PC-9 (cell line): ENCODE results near the gene ATP4B. TPM values are rescaled to one million over a fixed set of nuclear protein-coding genes. Genes with fewer than 3 reads are reported as not detected.

ENCODE experiments used
- BruUV-seq: library from RNA; stranded (reverse); fragments of 400-500 nt; replicated peaks from 2 replicates; lab custom pipeline; 2021; lab: Mats Ljungman, UMichigan
- CTCF ChIA-PET: fragments of 300-600 bp; sonication (Branson Sonifier 250); formaldehyde crosslinking; loops from one replicate; lab custom pipeline; 2022; ENCODE audit warnings: antibody characterized with exemption; lab: Charles Lee
- POLR2A ChIA-PET: fragments of 300-600 bp; sonication (Branson Sonifier 250); formaldehyde crosslinking; loops from one replicate; lab custom pipeline; 2022; ENCODE audit warnings: antibody characterized with exemption; ENCODE audit not compliant: unreplicated experiment; lab: Charles Lee
- DNase-seq, 2 experiments: peaks; one replicate each; pipeline versions ENCODE4 v3.0.0 to v3.0.0-alpha.2; 2015 to 2022; ENCODE audit warnings: mixed read lengths in 1 of 2
- H2AFZ ChIP-seq: fragments of 200-600 bp; sonication (generic); 2 replicates; pipeline ENCODE4 v1.8.1; 2017; ENCODE audit warnings: antibody characterized with exemption
- H3F3A ChIP-seq: fragments of 200-600 bp; sonication (generic); 2 replicates; pipeline ENCODE4 v1.8.1; 2017; ENCODE audit warnings: antibody characterized with exemption, mild to moderate bottlenecking, low read depth; ENCODE audit not compliant: insufficient read depth
- H3K27ac ChIP-seq: fragments of 200-600 bp; sonication (generic); 2 replicates; pipeline ENCODE4 v1.6.1; 2016; ENCODE audit warnings: mixed run types
- H3K27me3 ChIP-seq: fragments of 200-600 bp; sonication (generic); 2 replicates; pipeline ENCODE4 v1.6.1; 2016; ENCODE audit warnings: low read depth, mixed run types; ENCODE audit not compliant: insufficient read depth
- H3K36me3 ChIP-seq: fragments of 200-600 bp; sonication (generic); 2 replicates; pipeline ENCODE4 v1.6.1; 2016; ENCODE audit warnings: low read depth, mixed run types
- H3K4me1 ChIP-seq: fragments of 200-600 bp; sonication (generic); replicated peaks from 2 replicates; pipeline ENCODE4 v1.6.1; 2016; ENCODE audit warnings: mixed run types; ENCODE audit not compliant: insufficient read depth
- H3K4me2 ChIP-seq: fragments of 200-600 bp; sonication (generic); 2 replicates; pipeline ENCODE4 v1.6.1; 2017; ENCODE audit warnings: mixed run types
- H3K4me3 ChIP-seq: fragments of 200-600 bp; sonication (generic); 2 replicates; pipeline ENCODE4 v1.6.1; 2016; ENCODE audit warnings: mixed run types
- H3K79me2 ChIP-seq: fragments of 200-600 bp; sonication (generic); 2 replicates; pipeline ENCODE4 v1.6.1; 2017; ENCODE audit warnings: low read depth, mixed run types
- H3K9me2 ChIP-seq: fragments of 200-600 bp; sonication (generic); 2 replicates; pipeline ENCODE4 v1.8.1; 2017; ENCODE audit warnings: mild to moderate bottlenecking; ENCODE audit not compliant: insufficient read depth
- H3K9me3 ChIP-seq: fragments of 200-600 bp; sonication (generic); 2 replicates; pipeline ENCODE4 v1.8.1; 2016; ENCODE audit warnings: low read depth; ENCODE audit not compliant: insufficient read depth
- H4K20me1 ChIP-seq: fragments of 200-600 bp; sonication (generic); 2 replicates; pipeline ENCODE4 v1.8.1; 2017; ENCODE audit not compliant: insufficient read depth
- CTCF ChIP-seq: fragments of 200-600 bp; sonication (generic); conservative IDR thresholded peaks from 2 replicates; pipeline ENCODE4 v1.6.1; 2017; ENCODE audit warnings: mixed run types, antibody characterized with exemption, mild to moderate bottlenecking, moderate library complexity
- EZH2 ChIP-seq: fragments of 200-600 bp; sonication (generic); IDR thresholded peaks from 2 replicates; pipeline ENCODE4 v1.8.0; 2017; ENCODE audit warnings: antibody characterized with exemption, low read depth
- intact Hi-C: fragments of 100-400 bp; cut with micrococcal nuclease; formaldehyde crosslinking; loops from one replicate; pipeline ENCODE4 v1.10.0; 2022; ENCODE audit not compliant: unreplicated experiment
- total RNA-seq: library from RNA; stranded (reverse); gene quantifications from 2 replicates; pipeline ENCODE4 v1.2.3, GENCODE V29; 2021

ATP4B gene
- total RNA-seq, 1 experiment from 2014 or later = not detected

DNA sequence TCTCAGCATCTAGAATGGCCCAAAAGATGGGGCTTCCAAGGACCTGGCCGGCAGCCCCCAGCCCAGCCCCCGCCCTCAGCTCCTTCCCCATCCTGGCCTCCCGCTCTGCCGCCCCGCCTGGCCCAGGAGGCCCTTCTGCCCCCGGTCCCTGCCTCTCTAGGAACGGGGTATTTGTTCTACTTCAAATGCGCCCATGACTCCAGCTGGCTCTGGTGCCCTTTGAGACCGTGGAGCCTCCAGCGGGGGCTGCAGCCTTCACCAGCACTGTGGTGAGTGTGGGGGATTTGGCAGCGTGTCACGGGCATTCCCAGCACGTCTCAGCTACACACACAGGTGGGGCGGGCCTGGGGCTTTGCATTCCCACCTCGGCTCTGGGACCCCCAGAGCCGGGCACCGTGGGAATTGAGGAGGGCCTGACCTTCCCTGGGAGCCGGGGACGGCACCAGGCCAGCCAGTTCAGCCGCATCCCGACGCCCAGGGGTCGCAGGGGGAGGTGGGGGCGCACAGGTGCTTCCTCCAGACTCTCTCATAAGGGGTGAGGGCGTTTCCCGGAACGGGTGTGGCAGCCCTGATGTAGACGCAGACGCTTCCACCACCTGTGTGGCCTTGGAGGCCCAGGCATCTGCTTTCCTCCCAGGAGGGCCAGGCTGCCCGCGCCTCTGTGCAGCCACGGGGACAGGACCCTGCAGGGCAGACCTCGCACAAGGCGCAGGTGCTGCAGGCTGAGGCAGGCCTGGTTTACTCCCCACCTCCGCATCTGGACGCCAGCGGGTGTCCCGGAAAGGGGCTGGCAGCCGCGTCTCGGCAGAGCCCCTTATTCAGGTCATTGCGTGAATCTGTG lies 947 bp downstream of the ATP4B start:
- no peaks in the 10 kb centered on the region for H3K36me3 ChIP-seq
- POLR2A ChIA-PET = no interaction called here
- no peaks in the 10 kb centered on the region for H3K9me2 ChIP-seq
- H3K79me2 ChIP-seq = no peaks in the 10 kb centered on the region
- no peak overlapping the region for H3K27ac ChIP-seq
- TF ChIP-seq EZH2 = no peak
- no peak for TF ChIP-seq CTCF
- H2AFZ ChIP-seq = no peak overlapping the region
- intact Hi-C loops = no loop called here
- no peaks in the 10 kb centered on the region for H3K4me1 ChIP-seq
- CTCF ChIA-PET = no interaction called here
- H4K20me1 ChIP-seq = no peaks in the 10 kb centered on the region
- H3K4me3 ChIP-seq = no peak overlapping the region
- peaks cover 35% of the 10 kb centered on the region for H3K27me3 ChIP-seq
- no TSS peak for BruUV-seq
- H3F3A ChIP-seq = no peaks in the 10 kb centered on the region
- peaks cover 7% of the 10 kb centered on the region; the same call in 1 of the 2 replicates for H3K9me3 ChIP-seq
- H3K4me2 ChIP-seq = no peak overlapping the region
- DNase-seq = no peak

DNA sequence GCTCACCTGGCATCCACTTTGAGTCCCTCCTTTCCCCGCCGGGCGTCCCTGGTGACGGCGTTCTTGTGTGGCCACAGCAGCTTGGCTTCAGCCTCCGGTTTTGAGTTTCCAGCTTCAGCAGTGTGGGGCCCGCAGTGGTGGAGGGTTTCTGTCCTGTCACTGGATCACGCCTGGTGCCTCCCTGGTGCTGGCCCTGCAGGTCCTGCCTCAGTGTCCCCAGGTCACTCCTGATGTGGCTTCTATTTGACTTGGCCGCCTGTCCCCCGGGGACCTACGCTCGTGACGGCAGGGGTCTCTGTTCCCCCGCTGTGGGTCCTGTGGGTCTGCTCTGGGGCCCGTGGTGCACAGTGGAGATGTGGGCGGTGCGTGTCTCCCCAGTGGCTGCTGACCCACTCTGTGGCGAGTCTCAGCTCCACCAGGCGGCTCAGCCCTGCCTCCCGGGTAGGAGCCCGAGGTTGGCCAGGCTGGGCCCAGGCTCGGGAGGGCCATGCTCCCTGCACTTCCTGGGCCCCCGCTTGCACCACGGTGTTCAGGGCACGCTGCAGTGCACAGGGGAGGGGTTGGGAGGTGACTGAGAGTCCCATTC lies 1.9 kb downstream of the ATP4B start:
- no peaks in the 10 kb centered on the region for H3K9me2 ChIP-seq
- H3F3A ChIP-seq = no peaks in the 10 kb centered on the region
- ChIA-PET POLR2A (no interaction called here), CTCF (no interaction called here)
- BruUV-seq = no TSS peak
- no peaks in the 10 kb centered on the region for H4K20me1 ChIP-seq
- H3K27me3 ChIP-seq = peaks cover 25% of the 10 kb centered on the region
- H2AFZ ChIP-seq = no peak overlapping the region
- H3K4me1 ChIP-seq = no peaks in the 10 kb centered on the region
- H3K4me3 ChIP-seq = no peak overlapping the region
- no peak overlapping the region for H3K4me2 ChIP-seq
- no peaks in the 10 kb centered on the region for H3K79me2 ChIP-seq
- no peak overlapping the region for H3K27ac ChIP-seq
- no peak for DNase-seq
- intact Hi-C loops = no loop called here
- no peaks in the 10 kb centered on the region for H3K36me3 ChIP-seq
- no peaks in the 10 kb centered on the region; the same call in 1 of the 2 replicates for H3K9me3 ChIP-seq
- TF ChIP-seq CTCF = no peak
- no peak for TF ChIP-seq EZH2

- POLR2A ChIA-PET = no interaction called here
- Histone ChIP-seq H3K4me3 (no peak overlapping the region), H3F3A (no peaks in the 10 kb centered on the region), H4K20me1 (no peaks in the 10 kb centered on the region), H3K9me3 (no peaks in the 10 kb centered on the region), H3K4me2 (no peak overlapping the region), H3K79me2 (no peaks in the 10 kb centered on the region), H3K4me1 (no peaks in the 10 kb centered on the region), H3K36me3 (no peaks in the 10 kb centered on the region), H3K27me3 (peaks cover 19% of the 10 kb centered on the region), H2AFZ (no peak overlapping the region), H3K9me2 (no peaks in the 10 kb centered on the region), H3K27ac (no peak overlapping the region)
- TF ChIP-seq CTCF (no peak), EZH2 (no peak)
- CTCF ChIA-PET = no interaction called here
- no peak for DNase-seq
- BruUV-seq = no TSS peak
- intact Hi-C loops = no loop called here
Measured at GRCh38 chr13:113655346-113656002, 2.5 kb downstream of the ATP4B start.
